SK-N-MC (cell line): ENCODE measurements around the gene FOXQ1.

Experiments used
- EZH2 ChIP-seq: fragments of 200-600 bp; sonication (generic); IDR thresholded peaks from one replicate; pipeline ENCODE4 v1.6.1; 2017; ENCODE audit warnings: antibody characterized with exemption
- FOXP2 ChIP-seq: optimal IDR thresholded peaks from 2 replicates; pipeline ENCODE3; 2011; ENCODE audit warnings: mild to moderate bottlenecking, moderate library complexity; ENCODE audit not compliant: insufficient read depth; ENCODE audit errors: extremely low read length, control extremely low read depth
- POLR2AphosphoS5 ChIP-seq: IDR thresholded peaks from 2 replicates; pipeline ENCODE4 v1.6.1; 2012; ENCODE audit warnings: mild to moderate bottlenecking, low read depth, low read length, borderline replicate concordance

- TF ChIP-seq POLR2AphosphoS5 (no peak), EZH2 (no peak), FOXP2 (no peak)
Measured at GRCh38 chr6:1363729-1364572, 52.1 kb downstream of the FOXQ1 start.
